ENCODE results near the gene RAPGEF5.

GRCh38 chr7:22120391-22121053 lies 236.4 kb downstream of the RAPGEF5 start:
- no peak for TF ChIP-seq CTCF (conservative IDR thresholded peaks at IDR 0.05)
- TF ChIP-seq ZFX (IDR thresholded peaks at IDR 0.05), result no peak

Measured in C4-2B (cell line).